GM15510 (cell line): ENCODE data around the gene RHOH.
A peak's percentile ranks its signal among the peaks of the same experiment; 100 is the strongest.

Experiments
- POLR2A ChIP-seq: IDR thresholded peaks from 3 replicates; pipeline ENCODE4 v1.6.1; 2011; ENCODE audit warnings: borderline replicate concordance; ENCODE audit not compliant: insufficient read length; ENCODE audit errors: extremely low read depth

Gene RHOH

GRCh38 chr4:40197879-40198689 lies 1.3 kb downstream of the RHOH start:
- TF ChIP-seq POLR2A, result peak; percentile 35

- peak; percentile 18 for TF ChIP-seq POLR2A
Observed at GRCh38 chr4:40199179-40199670, 2.4 kb downstream of the RHOH start.

GRCh38 chr4:40199999-40200874 lies 3.4 kb downstream of the RHOH start:
- peak; percentile 61 for TF ChIP-seq POLR2A

GRCh38 chr4:40200875-40201801 lies 4.3 kb downstream of the RHOH start:
- no peak for TF ChIP-seq POLR2A

GRCh38 chr4:40201898-40202297 lies 5.1 kb downstream of the RHOH start:
- no peak for TF ChIP-seq POLR2A

GRCh38 chr4:40202474-40202873 lies 5.6 kb downstream of the RHOH start:
- TF ChIP-seq POLR2A, result no peak

- TF ChIP-seq POLR2A, result no peak
Observed at GRCh38 chr4:40204507-40205258, 7.9 kb downstream of the RHOH start.

- no peak for TF ChIP-seq POLR2A
Observed at GRCh38 chr4:40205259-40206198, 8.7 kb downstream of the RHOH start.

GRCh38 chr4:40206426-40206825 lies 9.6 kb downstream of the RHOH start:
- TF ChIP-seq POLR2A, result no peak

- no peak for TF ChIP-seq POLR2A
Observed at GRCh38 chr4:40209401-40209800, 12.6 kb downstream of the RHOH start.

- TF ChIP-seq POLR2A, result no peak
Observed at GRCh38 chr4:40210776-40211175, 13.9 kb downstream of the RHOH start.
